Kidney epithelial cell (primary cell): ENCODE data around the gene FAM156A. TPM values are rescaled to one million over a fixed set of nuclear protein-coding genes. Genes with fewer than 3 reads are reported as not detected.
"Not testable (repeated sequence)": the region's sequence is repeated elsewhere in the genome, so short reads cannot be mapped to it uniquely, and the experiment has no call there.

Experiments
- DNase-seq: peaks from one replicate; pipeline ENCODE4 v3.0.0-alpha.2; 2010; ENCODE audit warnings: low read depth
- H3K27me3 ChIP-seq: 2 replicates; pipeline ENCODE4 v1.6.0; 2011; ENCODE audit warnings: low read length; ENCODE audit not compliant: control insufficient read depth, insufficient read depth
- H3K36me3 ChIP-seq: 2 replicates; pipeline ENCODE4 v1.5.1; 2011; ENCODE audit warnings: low read length; ENCODE audit not compliant: control insufficient read depth, insufficient read depth
- H3K4me3 ChIP-seq: 2 replicates; pipeline ENCODE4 v1.5.1; 2011; ENCODE audit warnings: low read depth, mild to moderate bottlenecking, control low read depth, low read length
- total RNA-seq: library from RNA; depleted of rRNA; stranded (reverse); fragments of >200 nt; gene quantifications from 2 replicates; pipeline ENCODE4 v1.2.3, GENCODE V29; 2015
- TF ChIP-seq, protein P1 (sequence below): IDR thresholded peaks from 2 replicates; pipeline ENCODE4 v1.5.1; 2011; ENCODE audit warnings: mild to moderate bottlenecking, moderate library complexity, low read length, control low read depth, inconsistent platforms; ENCODE audit not compliant: insufficient read depth, poor library complexity, severe bottlenecking

The FAM156A gene
- total RNA-seq, 1 donor from 2014 or later, result 7.2 TPM

DNA sequence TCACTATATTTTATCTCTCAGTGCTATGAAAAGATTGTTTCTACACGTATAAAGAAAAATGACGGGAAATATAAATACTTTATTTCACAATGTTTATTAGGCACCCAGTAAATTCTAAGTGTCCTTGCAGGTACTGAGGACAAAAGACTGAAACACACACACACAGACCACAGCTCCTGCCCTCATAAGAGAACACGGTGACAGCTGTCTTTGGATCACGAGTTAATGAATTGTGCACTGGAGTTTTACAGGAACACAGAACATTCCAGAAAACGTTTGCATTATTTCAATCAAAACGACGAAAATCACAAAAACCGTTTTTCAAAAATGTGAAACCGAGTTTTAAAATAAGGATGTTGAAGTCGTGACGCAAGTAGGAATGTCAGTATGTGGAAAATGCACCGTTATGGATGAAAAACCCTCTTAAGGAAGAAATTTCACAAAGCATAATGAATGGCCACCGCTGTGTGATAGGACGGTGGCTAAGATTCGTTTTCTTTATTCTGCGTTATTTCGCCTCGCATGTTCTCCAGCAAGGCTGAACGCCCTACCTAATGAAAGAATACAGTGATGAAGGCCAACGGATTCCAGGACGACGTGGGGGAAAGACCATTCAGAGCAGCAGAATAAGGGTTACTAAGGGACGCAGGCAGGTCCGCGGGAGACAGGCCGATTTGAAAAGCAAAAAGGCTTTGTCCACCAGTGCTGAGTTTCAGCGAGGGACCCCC lies 24.2 kb downstream of the FAM156A start:
- no peak for DNase-seq
- TF ChIP-seq, protein P1, sequence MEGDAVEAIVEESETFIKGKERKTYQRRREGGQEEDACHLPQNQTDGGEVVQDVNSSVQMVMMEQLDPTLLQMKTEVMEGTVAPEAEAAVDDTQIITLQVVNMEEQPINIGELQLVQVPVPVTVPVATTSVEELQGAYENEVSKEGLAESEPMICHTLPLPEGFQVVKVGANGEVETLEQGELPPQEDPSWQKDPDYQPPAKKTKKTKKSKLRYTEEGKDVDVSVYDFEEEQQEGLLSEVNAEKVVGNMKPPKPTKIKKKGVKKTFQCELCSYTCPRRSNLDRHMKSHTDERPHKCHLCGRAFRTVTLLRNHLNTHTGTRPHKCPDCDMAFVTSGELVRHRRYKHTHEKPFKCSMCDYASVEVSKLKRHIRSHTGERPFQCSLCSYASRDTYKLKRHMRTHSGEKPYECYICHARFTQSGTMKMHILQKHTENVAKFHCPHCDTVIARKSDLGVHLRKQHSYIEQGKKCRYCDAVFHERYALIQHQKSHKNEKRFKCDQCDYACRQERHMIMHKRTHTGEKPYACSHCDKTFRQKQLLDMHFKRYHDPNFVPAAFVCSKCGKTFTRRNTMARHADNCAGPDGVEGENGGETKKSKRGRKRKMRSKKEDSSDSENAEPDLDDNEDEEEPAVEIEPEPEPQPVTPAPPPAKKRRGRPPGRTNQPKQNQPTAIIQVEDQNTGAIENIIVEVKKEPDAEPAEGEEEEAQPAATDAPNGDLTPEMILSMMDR, result no peak
- Histone ChIP-seq H3K36me3 (no peaks in the 10 kb centered on the region), H3K4me3 (peak overlapping the region; percentile 27), H3K27me3 (no peaks in the 10 kb centered on the region)

- TF ChIP-seq, protein P1, result no peak
- DNase-seq, result no peak
- Histone ChIP-seq H3K27me3 (no peaks in the 10 kb centered on the region), H3K36me3 (no peaks in the 10 kb centered on the region), H3K4me3 (no peak overlapping the region)
Observed at GRCh38 chrX:52933213-52933612, 25.1 kb downstream of the FAM156A start.

DNA sequence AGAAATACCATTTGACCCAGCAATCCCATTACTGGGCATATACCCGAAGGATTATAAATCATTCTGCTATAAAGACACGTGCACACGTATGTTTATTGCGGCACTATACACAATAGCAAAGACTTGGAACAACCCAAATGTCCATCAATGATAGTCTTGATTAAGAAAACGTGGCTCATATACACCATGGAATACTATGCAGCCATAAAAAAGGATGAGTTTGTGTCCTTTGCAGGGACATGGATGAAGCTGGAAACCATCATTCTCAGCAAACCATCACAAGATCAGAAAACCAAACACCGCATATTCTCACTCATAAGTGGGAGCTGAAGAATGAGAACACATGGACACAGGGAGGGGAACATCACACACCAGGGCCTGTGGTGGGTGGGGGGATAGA lies 28.1 kb downstream of the FAM156A start:
- DNase-seq, H3K27me3 ChIP-seq, H3K36me3 ChIP-seq, H3K4me3 ChIP-seq: not testable (repeated sequence)

GRCh38 chrX:52923781-52924241 lies 34.5 kb downstream of the FAM156A start:
- DNase-seq, result no peak
- H3K4me3 ChIP-seq, result no peak overlapping the region
- TF ChIP-seq, protein P1, result no peak

GRCh38 chrX:52914704-52915103 lies 43.6 kb downstream of the FAM156A start:
- H3K36me3 ChIP-seq, DNase-seq, H3K4me3 ChIP-seq, H3K27me3 ChIP-seq: not testable (repeated sequence)

More at GRCh38 chrX:52923781-52924241, 34.5 kb downstream of the FAM156A start:
- Histone ChIP-seq H3K27me3 (no peaks in the 10 kb centered on the region), H3K36me3 (no peaks in the 10 kb centered on the region)

DNA sequence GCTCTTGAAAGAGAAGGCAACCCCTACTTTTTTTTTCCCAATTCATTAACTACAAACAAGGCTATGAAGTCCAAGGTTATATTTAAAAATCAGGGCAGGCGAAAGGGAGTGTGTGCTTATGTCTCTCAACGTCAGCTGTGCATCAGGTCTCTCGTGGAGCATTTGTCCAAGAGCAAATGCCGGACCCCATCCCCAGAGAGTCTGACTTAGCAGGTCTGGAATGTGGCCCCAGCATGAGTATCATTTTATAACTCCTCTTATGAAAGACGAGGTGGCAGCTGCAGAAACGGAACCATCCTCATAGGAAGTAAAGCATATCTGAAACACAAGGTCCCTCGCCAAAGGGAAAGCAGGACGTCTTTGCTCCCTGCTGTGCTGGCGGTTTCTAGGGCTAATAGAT lies 44.6 kb downstream of the FAM156A start:
- H3K36me3 ChIP-seq, H3K27me3 ChIP-seq, H3K4me3 ChIP-seq, DNase-seq: not testable (repeated sequence)

DNA sequence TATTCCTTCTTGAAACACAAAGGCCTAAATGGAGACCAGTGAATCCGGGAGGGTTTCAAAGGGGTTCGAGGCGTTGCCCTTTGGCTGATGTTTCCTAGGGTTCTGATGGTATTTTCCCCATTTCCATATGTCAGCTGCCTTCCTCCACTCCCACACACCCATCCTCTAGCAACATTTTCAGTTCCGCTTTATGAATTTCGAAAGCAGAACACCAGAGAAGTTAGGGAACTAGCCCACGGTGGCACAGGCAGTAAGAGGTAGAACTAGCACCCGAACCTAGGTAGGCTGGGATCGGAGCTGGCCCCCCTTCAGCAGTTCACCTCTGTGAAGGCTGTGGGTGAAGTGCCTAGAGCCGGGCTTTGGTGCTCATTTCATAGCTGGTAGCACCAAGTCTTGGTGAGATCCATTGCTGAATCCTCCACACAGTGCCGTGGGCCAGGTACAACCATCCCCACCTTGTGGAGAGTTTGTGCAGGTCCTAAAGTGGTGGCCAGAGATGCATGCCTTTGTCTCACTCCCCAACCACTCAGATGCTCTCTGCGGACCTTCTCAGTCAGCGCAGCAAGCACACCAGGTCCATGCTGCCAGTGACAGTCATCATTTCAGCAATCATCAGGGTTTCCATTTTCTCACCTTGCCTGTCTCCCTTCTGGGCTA lies 48.9 kb downstream of the FAM156A start:
- not testable (repeated sequence) for H3K4me3 ChIP-seq, H3K36me3 ChIP-seq, DNase-seq, H3K27me3 ChIP-seq

- not testable (repeated sequence) for H3K27me3 ChIP-seq, DNase-seq, H3K36me3 ChIP-seq, H3K4me3 ChIP-seq
Observed at GRCh38 chrX:52907900-52908299, 50.4 kb downstream of the FAM156A start.

DNA sequence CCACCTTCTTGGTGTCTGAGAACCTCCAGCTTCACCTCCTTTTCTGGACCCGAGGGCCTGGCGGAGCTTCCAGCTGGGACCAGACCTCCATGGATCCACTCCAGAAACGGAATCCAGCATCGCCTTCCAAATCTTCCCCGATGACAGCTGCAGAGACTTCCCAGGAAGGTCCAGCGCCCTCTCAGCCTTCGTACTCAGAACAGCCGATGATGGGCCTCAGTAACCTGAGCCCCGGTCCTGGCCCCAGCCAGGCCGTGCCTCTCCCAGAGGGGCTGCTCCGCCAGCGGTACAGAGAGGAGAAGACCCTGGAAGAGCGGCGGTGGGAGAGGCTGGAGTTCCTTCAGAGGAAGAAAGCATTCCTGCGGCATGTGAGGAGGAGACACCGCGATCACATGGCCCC lies 51.2 kb downstream of the FAM156A start:
- H3K27me3 ChIP-seq, H3K36me3 ChIP-seq, DNase-seq, H3K4me3 ChIP-seq: not testable (repeated sequence)

DNA sequence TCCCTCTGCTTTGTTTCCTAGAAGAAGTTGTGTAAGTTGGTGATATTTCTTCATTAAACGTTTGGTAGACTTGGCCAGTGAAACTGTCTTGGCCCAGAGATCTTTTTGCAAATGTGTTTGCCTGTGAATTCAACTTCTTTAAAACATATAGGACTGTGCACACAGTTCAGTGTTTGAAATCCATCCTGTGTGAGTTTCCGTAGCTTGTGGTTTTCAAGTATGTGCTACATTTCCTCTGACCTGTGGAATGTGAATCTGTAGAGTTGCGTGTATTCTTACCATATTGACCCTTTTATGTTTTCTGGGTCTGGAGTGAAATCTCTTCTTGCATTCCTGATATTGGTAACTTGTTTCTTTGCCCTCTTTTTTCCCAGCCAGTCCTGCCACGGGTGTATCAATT lies 52.2 kb downstream of the FAM156A start:
- not testable (repeated sequence) for H3K36me3 ChIP-seq, H3K27me3 ChIP-seq, DNase-seq

GRCh38 chrX:52905531-52905930 lies 52.8 kb downstream of the FAM156A start:
- DNase-seq, H3K36me3 ChIP-seq, H3K4me3 ChIP-seq, H3K27me3 ChIP-seq: not testable (repeated sequence)

More for the DNA sequence above, 52.2 kb downstream of the FAM156A start:
- H3K4me3 ChIP-seq, result not testable (repeated sequence)
